IMR-90 (cell line): Measurements from ENCODE around the gene HOXB1. TPM values are rescaled to one million over a fixed set of nuclear protein-coding genes. Genes with fewer than 3 reads are reported as not detected.
A peak's percentile ranks its signal among the peaks of the same experiment; 100 is the strongest.

Experiments used
- ATAC-seq: fragments of 200-7000 bp; cut with Tn5 transposase; 2 replicates; pipeline ENCODE4 v1.9.1; 2020; ENCODE audit warnings: low read depth, mild to moderate bottlenecking, moderate library complexity
- BruUV-seq: library from RNA; stranded (reverse); fragments of 400-500 nt; replicated peaks from 2 replicates; lab custom pipeline; 2021; lab: Mats Ljungman, UMichigan
- CTCF ChIA-PET: fragments of 300-600 bp; formaldehyde crosslinking; extraction: SDS; loops from one replicate; lab custom pipeline; 2021; ENCODE audit warnings: antibody characterized with exemption; lab: Yijun Ruan, JAX
- POLR2A ChIA-PET: fragments of 300-600 bp; sonication (Branson Sonifier 250); formaldehyde crosslinking; loops from one replicate; lab custom pipeline; 2022; ENCODE audit warnings: antibody characterized with exemption; ENCODE audit not compliant: unreplicated experiment; lab: Charles Lee
- DNase-seq: peaks from one replicate; pipeline ENCODE4 v3.0.0; 2013
- H2AFZ ChIP-seq: replicated peaks from 2 replicates; pipeline ENCODE3; 2013; ENCODE audit warnings: low read length, mild to moderate bottlenecking; ENCODE audit not compliant: poor library complexity
- H2AK5ac ChIP-seq: 2 replicates; pipeline ENCODE4 v1.6.1; 2013; ENCODE audit warnings: low read depth, low read length, inconsistent platforms
- H2AK9ac ChIP-seq: replicated peaks from 2 replicates; pipeline ENCODE3; 2013; ENCODE audit warnings: mild to moderate bottlenecking, low read depth, low read length, moderate library complexity; ENCODE audit not compliant: poor library complexity
- H2BK120ac ChIP-seq: 2 replicates; pipeline ENCODE4 v1.6.1; 2013; ENCODE audit warnings: low read depth, low read length, inconsistent platforms
- H2BK15ac ChIP-seq: 3 replicates; pipeline ENCODE4 v1.6.1; 2013; ENCODE audit warnings: low read depth, low read length, inconsistent platforms
- H2BK20ac ChIP-seq: 2 replicates; pipeline ENCODE4 v1.6.1; 2013; ENCODE audit warnings: low read depth, mild to moderate bottlenecking, inconsistent platforms, low read length, moderate library complexity
- H2BK5ac ChIP-seq: 2 replicates; pipeline ENCODE4 v1.6.1; 2013; ENCODE audit warnings: mild to moderate bottlenecking, low read depth, low read length, inconsistent platforms; ENCODE audit not compliant: poor library complexity, severe bottlenecking
- H3K14ac ChIP-seq: replicated peaks from 2 replicates; pipeline ENCODE4 v1.6.1; 2013; ENCODE audit warnings: low read depth, low read length, inconsistent platforms
- H3K18ac ChIP-seq: 2 replicates; pipeline ENCODE4 v1.6.1; 2013; ENCODE audit warnings: low read depth, low read length, control low read depth
- H3K23ac ChIP-seq: 2 replicates; pipeline ENCODE4 v1.6.1; 2013; ENCODE audit warnings: low read depth, low read length, inconsistent platforms
- H3K27ac ChIP-seq: 2 replicates; pipeline ENCODE4 v1.5.1; 2013; ENCODE audit warnings: mild to moderate bottlenecking, control low read depth, low read length; ENCODE audit not compliant: insufficient read depth
- H3K27me3 ChIP-seq: 2 replicates; pipeline ENCODE4 v1.6.1; 2013; ENCODE audit warnings: low read length; ENCODE audit not compliant: control insufficient read depth, insufficient read depth
- H3K36me3 ChIP-seq: 2 replicates; pipeline ENCODE4 v1.6.1; 2013; ENCODE audit warnings: low read length, mixed read lengths; ENCODE audit not compliant: control insufficient read depth, insufficient read depth
- H3K4ac ChIP-seq: 2 replicates; pipeline ENCODE4 v1.6.1; 2013; ENCODE audit warnings: low read depth, low read length, inconsistent platforms
- H3K4me1 ChIP-seq: 2 replicates; pipeline ENCODE4 v1.6.1; 2013; ENCODE audit warnings: low read length, mixed read lengths; ENCODE audit not compliant: control insufficient read depth, insufficient read depth
- H3K4me2 ChIP-seq: 2 replicates; pipeline ENCODE4 v1.6.1; 2013; ENCODE audit warnings: low read depth, mild to moderate bottlenecking, control low read depth, low read length, moderate library complexity
- H3K4me3 ChIP-seq: 2 replicates; pipeline ENCODE4 v1.5.1; 2013; ENCODE audit warnings: low read depth, mild to moderate bottlenecking, control low read depth, low read length, moderate library complexity; ENCODE audit not compliant: insufficient read depth
- H3K56ac ChIP-seq: 2 replicates; pipeline ENCODE4 v1.6.1; 2013; ENCODE audit warnings: low read length, inconsistent platforms; ENCODE audit not compliant: insufficient read depth; ENCODE audit errors: extremely low read depth
- H3K79me1 ChIP-seq, 2 experiments: 2 replicates each; pipeline ENCODE4 v1.6.1; 2013; ENCODE audit warnings: low read length in 2 of 2, inconsistent platforms in 1 of 2, low read depth in 1 of 2
- H3K9ac ChIP-seq: 2 replicates; pipeline ENCODE4 v1.6.1; 2013; ENCODE audit warnings: low read depth, low read length, control low read depth
- H3K9me1 ChIP-seq: 2 replicates; pipeline ENCODE4 v1.6.1; 2013; ENCODE audit warnings: low read length, inconsistent platforms; ENCODE audit not compliant: insufficient read depth
- H3K9me3 ChIP-seq: 2 replicates; pipeline ENCODE4 v1.6.1; 2013; ENCODE audit warnings: low read length; ENCODE audit not compliant: control insufficient read depth, insufficient read depth
- H4K20me1 ChIP-seq: 2 replicates; pipeline ENCODE4 v1.6.1; 2013; ENCODE audit warnings: low read length, inconsistent platforms; ENCODE audit not compliant: insufficient read depth
- H4K5ac ChIP-seq: 2 replicates; pipeline ENCODE4 v1.6.1; 2013; ENCODE audit warnings: mild to moderate bottlenecking, low read depth, low read length, control low read depth
- H4K8ac ChIP-seq, 2 experiments: 2 replicates each; pipeline ENCODE4 v1.6.1; 2013; ENCODE audit warnings: low read depth in 2 of 2, low read length in 2 of 2, control low read depth in 1 of 2, inconsistent platforms in 1 of 2
- H4K91ac ChIP-seq: 2 replicates; pipeline ENCODE4 v1.6.1; 2013; ENCODE audit warnings: low read depth, low read length, inconsistent platforms; ENCODE audit not compliant: insufficient read depth
- BHLHE40 ChIP-seq: fragments of 150-350 bp; IDR thresholded peaks from 2 replicates; pipeline ENCODE4 v1.6.1; 2016; ENCODE audit warnings: mild to moderate bottlenecking, low read depth, low read length
- CHD1 ChIP-seq: IDR thresholded peaks from 2 replicates; pipeline ENCODE4 v1.6.1; 2012; ENCODE audit warnings: low read depth, low read length, improper control_type of control experiment
- CTCF ChIP-seq: conservative IDR thresholded peaks from 2 replicates; pipeline ENCODE4 v1.5.1; 2012; ENCODE audit warnings: mild to moderate bottlenecking, low read depth, low read length, improper control_type of control experiment
- ELK1 ChIP-seq: fragments of 150-350 bp; IDR thresholded peaks from 2 replicates; pipeline ENCODE4 v1.6.1; 2016; ENCODE audit warnings: low read depth, mild to moderate bottlenecking, low read length, moderate library complexity, borderline replicate concordance
- FOS ChIP-seq: fragments of 150-350 bp; IDR thresholded peaks from 2 replicates; pipeline ENCODE4 v1.6.1; 2016; ENCODE audit warnings: low read depth, low read length
- MAFK ChIP-seq: IDR thresholded peaks from 2 replicates; pipeline ENCODE4 v1.6.1; 2012; ENCODE audit warnings: low read depth, low read length, improper control_type of control experiment
- MAZ ChIP-seq: IDR thresholded peaks from 2 replicates; pipeline ENCODE4 v1.6.1; 2012; ENCODE audit warnings: low read depth, mild to moderate bottlenecking, low read length, improper control_type of control experiment, moderate library complexity, borderline replicate concordance
- MXI1 ChIP-seq: IDR thresholded peaks from 2 replicates; pipeline ENCODE4 v1.6.1; 2012; ENCODE audit warnings: low read depth, mild to moderate bottlenecking, low read length, moderate library complexity, borderline replicate concordance
- NFE2L2 ChIP-seq: fragments of 150-350 bp; IDR thresholded peaks from 2 replicates; pipeline ENCODE4 v1.6.1; 2016; ENCODE audit warnings: low read depth, mild to moderate bottlenecking, low read length
- POLR2A ChIP-seq: IDR thresholded peaks from 2 replicates; pipeline ENCODE4 v1.6.1; 2012; ENCODE audit warnings: mild to moderate bottlenecking, low read depth, low read length
- RAD21 ChIP-seq: IDR thresholded peaks from 2 replicates; pipeline ENCODE4 v1.6.1; 2012; ENCODE audit warnings: low read length, improper control_type of control experiment
- RFX5 ChIP-seq: IDR thresholded peaks from 2 replicates; pipeline ENCODE4 v1.8.0; 2012; ENCODE audit warnings: low read depth, mild to moderate bottlenecking, low read length, moderate library complexity
- SMC3 ChIP-seq: fragments of 150-350 bp; IDR thresholded peaks from 2 replicates; pipeline ENCODE4 v1.6.1; 2016; ENCODE audit warnings: low read depth, mild to moderate bottlenecking, antibody characterized with exemption, low read length, moderate library complexity
- USF2 ChIP-seq: fragments of 150-350 bp; IDR thresholded peaks from 2 replicates; pipeline ENCODE4 v1.6.1; 2017; ENCODE audit warnings: mild to moderate bottlenecking, antibody characterized with exemption, low read length, low read depth
- WGBS, 2 experiments: methylation state at CpG; one replicate each; pipeline versions ENCODE4 v1.1.5 to v1.1.7; 2013; ENCODE audit warnings: missing lambda C conversion rate in 2 of 2; ENCODE audit not compliant: insufficient read length in 1 of 2; ENCODE audit errors: extremely low coverage in 2 of 2; 5-methylcytosine and 5-hydroxymethylcytosine counted together
- dilution Hi-C: fragments of 300-500 bp; cut with HindIII; formaldehyde crosslinking; loops from one replicate; pipeline ENCODE4 v1.14.3; 2018; ENCODE audit warnings: low sequenced_read_pairs; ENCODE audit not compliant: unreplicated experiment
- in situ Hi-C: fragments of 300-500 bp; cut with MboI; formaldehyde crosslinking; loops from 3 replicates; pipeline ENCODE4 v1.14.3; 2019; ENCODE audit warnings: low sequenced_read_pairs, inconsistent platforms, mixed read lengths
- intact Hi-C: fragments of 100-400 bp; cut with micrococcal nuclease; formaldehyde crosslinking; loops from 2 replicates; pipeline ENCODE4 v1.10.0; 2022
- polyA plus RNA-seq, 3 experiments: library from polyadenylated mRNA; depleted of rRNA; stranded (reverse); fragments of >200 nt; gene quantifications; 2 replicates each; pipeline ENCODE4 v1.2.3, GENCODE V29; 2012; ENCODE audit warnings: low replicate concordance in 1 of 3
- total RNA-seq: library from RNA; depleted of rRNA; stranded (reverse); fragments of >200 nt; gene quantifications from 2 replicates; pipeline ENCODE4 v1.2.3, GENCODE V29; 2012

HOXB1 gene
- total and polyA plus RNA-seq, 2 of the 4 experiments (the other 2 are of a cell fraction) = not detected

GRCh38 chr17:48548523-48549280, 17.9 kb upstream of the HOXB1 start:
- Histone ChIP-seq H2AFZ (no peak overlapping the region), H2BK15ac (peak overlapping the region; percentile 91; the same call in 2 of the 3 replicates), H3K4ac (peak overlapping the region; percentile 88), H3K4me1 (peaks cover 43% of the 10 kb centered on the region), H4K5ac (peak overlapping the region; percentile 69), H2BK5ac (peak overlapping the region; percentile 95), H3K79me1 (peaks cover 4 to 25% of the 10 kb centered on the region in 2 experiments; a peak in 2 of 4 replicates), H2BK20ac (peak overlapping the region; percentile 92), H3K14ac (peak overlapping the region; percentile 67), H3K4me3 (no peak overlapping the region), H4K8ac (peak overlapping the region; percentile 77 to 96), H3K9me1 (peaks cover 3% of the 10 kb centered on the region; the same call in 1 of the 2 replicates), H3K27me3 (no peaks in the 10 kb centered on the region), H3K9ac (peak overlapping the region; percentile 71), H3K9me3 (no peaks in the 10 kb centered on the region), H4K20me1 (no peaks in the 10 kb centered on the region), H2BK120ac (peak overlapping the region; percentile 97), H4K91ac (peak overlapping the region; percentile 79; the same call in 1 of the 2 replicates), H3K56ac (peak overlapping the region; percentile 93), H2AK5ac (peak overlapping the region; percentile 69), H3K36me3 (peaks cover 25% of the 10 kb centered on the region), H3K27ac (peak overlapping the region; percentile 98), H3K4me2 (peak overlapping the region; percentile 76), H2AK9ac (peak overlapping the region; percentile 2), H3K23ac (peak overlapping the region; percentile 99), H3K18ac (peak overlapping the region; percentile 85)
- dilution Hi-C loops = no loop called here
- no TSS peak for BruUV-seq
- intact Hi-C loops = no loop called here
- ChIA-PET POLR2A (interaction anchor here (0.6 to 0.7 kb wide), 2 partner anchors 31 to 56 kb away, joined by 3 read pairs; no protein-coding TSS in a partner anchor), CTCF (no interaction called here)
- WGBS, 2 experiments = no CpG with 5 or more reads among the region's 6 CpGs
- in situ Hi-C loops = loop anchor here (10.0 kb wide), 1 partner anchor 194 kb away; no protein-coding TSS in a partner anchor
- DNase-seq = no peak
- no peak for ATAC-seq
- no peak for TF ChIP-seq MAZ
- TF ChIP-seq NFE2L2 = no peak
- TF ChIP-seq SMC3 = no peak
- no peak for TF ChIP-seq MAFK
- no peak for TF ChIP-seq FOS
- TF ChIP-seq BHLHE40 = no peak
- no peak for TF ChIP-seq CHD1
- no peak for TF ChIP-seq RFX5
- no peak for TF ChIP-seq CTCF
- TF ChIP-seq ELK1 = no peak
- TF ChIP-seq RAD21 = no peak
- no peak for TF ChIP-seq POLR2A
- no peak for TF ChIP-seq USF2
- TF ChIP-seq MXI1 = no peak
